HG02970 (cell line): ENCODE data around the gene CACNA1S.

Experiments used
- ATAC-seq: cut with Tn5 transposase; IDR thresholded peaks from one replicate; pipeline ENCODE4 v1.9.1; 2021; ENCODE audit warnings: mild to moderate bottlenecking, moderate library complexity, moderate number of reproducible peaks; ENCODE audit not compliant: unreplicated experiment, low FRiP score

Gene CACNA1S

DNA sequence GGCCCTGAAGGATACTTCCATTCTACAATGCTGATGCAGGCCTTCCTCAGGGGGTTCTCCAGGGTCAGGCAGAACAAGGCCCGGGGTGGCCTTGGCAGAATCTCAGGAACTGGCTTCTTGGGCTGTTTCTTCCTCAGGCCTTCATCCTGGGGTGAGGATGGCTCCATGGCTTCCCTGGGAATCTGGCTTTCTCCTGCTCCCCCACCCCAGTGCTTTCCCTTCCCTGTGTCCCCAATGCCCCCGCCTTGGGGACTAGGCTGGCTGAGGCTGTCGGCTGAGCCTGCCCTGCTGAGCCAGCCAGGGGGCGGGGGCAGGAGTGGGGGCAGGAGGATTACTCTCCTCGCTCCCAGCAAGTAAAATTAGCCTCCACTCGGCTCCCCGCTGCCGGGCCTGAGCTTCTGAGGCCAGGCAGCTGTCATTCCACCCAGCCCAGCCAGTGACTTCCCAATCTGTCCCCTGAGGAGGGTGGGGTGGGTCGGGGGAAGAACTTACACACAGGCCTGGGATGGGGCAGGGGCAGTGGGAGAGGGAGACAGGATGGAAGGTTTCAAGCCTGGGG, at the start of gene CACNA1S:
TSS of gene CACNA1S (minus strand) at position 254 of the 559 bp plus-strand sequence. CDS start at position 167, 87 bp downstream.
- ATAC-seq: no peak

DNA sequence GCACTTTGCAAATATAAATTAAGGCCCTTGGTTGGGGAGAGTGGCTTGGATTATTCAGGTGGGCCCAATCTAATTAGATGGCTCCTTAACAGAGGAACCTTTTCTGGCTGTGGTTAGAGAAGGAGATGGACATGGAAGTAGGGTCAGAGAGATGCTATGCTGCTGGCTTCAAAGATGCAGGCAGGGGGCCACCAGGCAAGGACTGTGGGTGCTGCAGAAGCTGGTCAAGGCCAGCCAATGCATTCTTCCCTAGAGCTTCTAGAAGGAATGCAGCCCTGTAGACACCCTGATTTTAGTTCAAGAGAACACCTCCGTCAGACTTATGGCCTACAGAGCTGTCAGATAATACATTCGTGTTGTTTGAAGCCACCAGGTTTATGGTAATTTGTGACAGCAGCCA, 45.7 kb upstream of the CACNA1S start:
- ATAC-seq: no peak

GRCh38 chr1:201156819-201157218, 44.6 kb upstream of the CACNA1S start:
- no peak for ATAC-seq

GRCh38 chr1:201156346-201156745, 44.1 kb upstream of the CACNA1S start:
- ATAC-seq: no peak

DNA sequence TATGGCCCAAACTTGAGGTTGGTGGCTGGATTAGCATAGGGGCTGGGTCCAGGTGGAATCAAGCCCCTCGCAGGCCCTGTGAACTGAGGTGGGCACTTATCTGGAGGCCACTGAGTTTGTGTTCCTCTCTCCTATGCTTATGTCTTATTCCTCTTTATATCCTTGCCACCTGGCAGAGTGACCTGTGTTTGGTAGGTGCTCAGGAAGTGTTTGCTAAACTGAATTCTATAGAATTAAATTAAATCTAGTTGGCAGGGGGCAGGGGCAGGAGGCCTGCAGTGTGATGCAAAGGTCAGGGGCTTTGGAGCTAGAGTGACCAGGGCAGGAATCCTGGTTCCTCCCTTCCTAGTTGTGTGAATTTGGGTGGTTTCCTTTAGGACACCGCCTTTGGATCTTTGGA, 43.1 kb upstream of the CACNA1S start:
- ATAC-seq: no peak

DNA sequence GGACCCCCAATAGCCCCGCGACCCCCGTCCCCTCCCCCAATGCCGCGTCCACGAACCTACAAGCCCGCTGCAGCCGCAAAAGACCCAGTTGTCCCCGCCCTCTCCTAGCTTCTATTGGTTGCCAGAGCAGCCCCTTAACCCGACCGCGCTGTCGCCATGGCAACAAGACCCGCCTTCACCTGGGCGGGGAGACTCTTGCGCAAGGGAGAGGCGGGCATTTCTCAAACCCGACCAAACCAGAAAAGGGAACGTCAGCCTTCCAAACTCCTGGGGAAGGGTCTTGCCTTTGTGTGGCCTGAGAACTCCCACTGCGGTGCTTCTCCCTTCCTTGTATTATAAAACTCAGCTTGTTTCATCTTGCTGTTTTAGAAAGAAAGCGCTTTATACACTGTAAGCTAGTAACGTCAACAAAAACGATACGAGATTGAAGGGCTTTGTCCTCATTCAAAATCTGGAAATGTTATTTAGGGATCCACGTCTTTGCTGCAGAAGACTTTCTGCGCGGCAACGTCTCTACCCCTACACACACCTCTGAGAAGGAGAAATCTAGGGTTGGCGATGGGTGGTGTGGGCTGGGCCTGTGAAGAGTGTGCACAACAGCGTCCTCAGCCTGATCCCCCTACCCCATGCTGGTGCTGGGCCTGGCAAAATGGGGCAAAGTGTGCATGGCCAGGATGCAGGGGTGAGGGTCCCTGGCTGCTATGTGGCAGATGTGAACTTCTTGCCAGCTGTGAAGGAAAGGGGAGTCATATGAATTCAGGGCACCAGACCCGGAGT, 42.4 kb upstream of the CACNA1S start, which contains the start of gene TMEM9:
TSS of gene TMEM9 (minus strand) at position 86 of the 777 bp plus-strand sequence. CDS start 551 bp downstream, outside the sequence.
- peak; percentile 96 for ATAC-seq

DNA sequence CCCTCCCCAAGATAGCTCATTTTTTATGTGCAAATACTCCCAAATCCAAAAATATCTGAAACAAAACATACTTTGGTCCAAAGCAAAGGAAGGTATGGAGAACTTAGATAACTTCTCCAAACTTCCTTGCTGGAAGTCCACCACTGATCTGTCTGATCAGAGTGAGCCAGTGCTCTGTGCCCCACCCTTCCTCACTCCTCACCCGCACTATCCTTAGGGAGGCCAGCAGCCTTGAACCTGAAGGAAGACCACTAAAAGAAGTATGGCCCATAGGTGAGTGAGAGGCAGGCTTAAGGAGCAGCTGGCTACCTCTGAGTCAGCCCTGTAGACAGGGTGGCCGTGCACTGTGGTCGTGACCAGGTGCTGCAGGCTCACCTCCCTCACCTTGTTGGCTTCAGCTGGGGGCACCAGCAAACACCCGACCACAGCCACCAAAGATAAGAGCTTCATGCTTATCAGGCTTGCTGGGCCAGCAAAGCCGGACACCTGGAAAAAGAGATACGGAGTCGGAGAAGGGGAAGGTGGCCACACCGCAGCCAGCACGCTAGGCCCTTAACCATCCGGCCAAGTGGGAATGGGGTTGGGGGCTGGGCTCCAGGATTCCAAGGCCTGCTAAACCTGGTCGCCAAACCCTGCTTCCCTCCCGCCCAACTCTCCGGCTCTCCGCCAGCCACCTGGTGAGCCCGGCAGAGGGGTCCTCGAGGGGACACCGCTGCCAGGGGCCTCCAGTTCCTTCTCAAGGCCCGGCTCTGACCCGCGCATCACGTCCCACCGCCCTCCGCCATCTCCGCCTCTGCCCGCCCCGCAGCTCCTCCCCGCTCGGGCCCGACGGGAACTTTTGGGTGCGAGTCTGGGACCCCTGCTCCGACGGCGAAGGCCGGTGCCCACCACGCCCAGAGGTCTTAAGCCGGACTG, 41.5 kb upstream of the CACNA1S start:
- peak; percentile 43 for ATAC-seq

GRCh38 chr1:201149400-201149799, 37.2 kb upstream of the CACNA1S start:
- no peak for ATAC-seq

- ATAC-seq: no peak
These were observed 35.3 kb upstream of the CACNA1S start for GRCh38 chr1:201147396-201148015.

DNA sequence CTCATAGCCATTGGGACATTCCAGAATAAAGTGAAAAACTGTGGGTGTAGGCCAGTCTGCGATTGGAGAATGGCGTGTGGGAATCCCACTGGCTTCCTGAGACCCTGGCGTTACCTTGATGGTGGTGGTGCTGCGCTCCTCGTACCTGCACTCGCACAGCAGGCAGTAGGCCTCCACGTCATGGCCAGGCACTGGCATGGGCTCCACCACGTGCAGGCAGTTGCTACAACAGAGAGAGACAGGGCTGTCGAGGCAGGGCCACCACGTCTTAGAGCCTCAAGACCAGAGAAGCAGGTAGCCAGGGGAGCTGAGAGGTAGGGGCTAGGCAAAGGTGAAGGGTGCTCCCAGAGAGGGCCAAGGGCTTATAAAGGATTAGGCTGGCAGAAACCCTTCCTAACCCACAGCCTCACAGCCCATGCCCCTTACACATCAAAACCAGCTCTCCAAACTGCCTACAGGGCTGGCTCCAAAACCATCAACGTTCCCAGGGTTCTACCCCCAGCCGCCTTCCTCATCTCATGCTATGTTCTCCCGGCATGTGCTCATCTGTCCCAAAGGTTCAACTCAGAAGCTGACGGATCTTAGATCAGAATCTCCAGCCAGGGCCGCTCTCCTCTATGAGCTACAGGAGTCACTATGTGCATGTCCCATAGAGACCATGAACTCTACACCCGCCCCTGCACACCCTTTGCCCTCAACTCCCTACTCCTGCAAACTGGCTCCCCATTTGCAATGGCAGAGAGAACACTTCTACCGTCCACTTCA, 34.6 kb upstream of the CACNA1S start:
- no peak for ATAC-seq

DNA sequence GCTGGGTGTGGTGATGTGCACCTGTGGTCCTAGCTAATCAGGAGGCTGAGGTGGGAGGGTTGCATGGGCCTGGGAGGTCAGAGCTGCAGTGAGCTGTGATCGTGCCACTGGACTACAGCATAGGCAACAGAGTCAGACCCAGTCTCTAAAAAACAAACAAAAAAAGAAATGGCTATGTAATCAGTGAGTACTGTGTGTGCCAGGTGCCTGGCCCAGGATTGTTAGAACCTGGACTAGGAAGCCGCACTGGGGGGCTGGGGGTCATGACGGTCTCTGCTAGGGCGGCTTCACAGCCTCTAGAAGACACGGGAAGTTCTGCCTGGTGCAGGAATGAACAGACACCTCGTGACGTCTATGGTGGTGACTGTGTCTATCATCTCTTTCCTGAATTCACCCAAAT, 33.6 kb upstream of the CACNA1S start:
- no peak for ATAC-seq

- ATAC-seq: no peak
These were observed 32.9 kb upstream of the CACNA1S start for GRCh38 chr1:201145132-201145531.

- no peak for ATAC-seq
These were observed 32.5 kb upstream of the CACNA1S start for GRCh38 chr1:201144701-201145100.

- ATAC-seq: no peak
These were observed 31.8 kb upstream of the CACNA1S start for GRCh38 chr1:201143726-201144635.

DNA sequence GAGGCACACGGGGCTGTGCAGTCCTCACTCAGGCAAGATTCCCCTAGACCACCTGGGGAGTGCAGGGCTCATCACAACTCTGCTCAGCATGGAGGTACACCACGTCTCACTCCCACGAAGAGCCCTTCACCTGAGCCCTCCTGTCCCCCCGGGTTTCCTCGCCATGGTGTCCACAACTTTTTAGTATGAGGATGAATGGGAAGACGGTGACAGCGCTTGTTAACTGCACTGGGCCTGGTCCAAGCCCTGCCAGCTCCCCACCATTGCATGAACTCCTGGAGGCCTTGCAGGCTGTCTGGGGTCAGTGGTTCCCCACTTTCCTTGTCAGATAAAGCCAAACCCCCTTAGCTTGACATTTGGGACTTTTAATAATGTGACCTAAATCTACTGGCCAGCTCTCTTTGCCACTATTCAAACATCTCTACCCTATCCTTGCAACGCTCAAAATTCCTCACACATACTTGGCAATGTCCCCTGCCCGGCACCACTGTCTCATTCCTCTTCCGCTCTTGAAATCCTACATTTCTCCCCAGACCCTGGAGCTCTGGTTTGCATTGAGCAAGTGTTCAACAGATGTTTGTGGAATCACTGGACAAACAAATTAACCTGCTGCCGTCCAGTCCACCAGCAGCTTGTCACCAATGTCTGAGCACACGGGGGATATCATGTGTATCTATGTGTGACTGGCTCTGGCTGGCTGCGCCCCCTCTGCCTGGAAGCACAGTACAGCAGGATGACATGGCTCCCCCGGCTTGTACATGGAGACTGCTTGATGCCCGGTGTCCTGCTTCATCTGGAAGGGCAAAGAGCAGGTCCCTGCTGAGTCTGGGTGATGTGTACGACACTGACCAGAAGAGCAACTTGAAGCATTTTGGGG, 30.9 kb upstream of the CACNA1S start:
- ATAC-seq: no peak

DNA sequence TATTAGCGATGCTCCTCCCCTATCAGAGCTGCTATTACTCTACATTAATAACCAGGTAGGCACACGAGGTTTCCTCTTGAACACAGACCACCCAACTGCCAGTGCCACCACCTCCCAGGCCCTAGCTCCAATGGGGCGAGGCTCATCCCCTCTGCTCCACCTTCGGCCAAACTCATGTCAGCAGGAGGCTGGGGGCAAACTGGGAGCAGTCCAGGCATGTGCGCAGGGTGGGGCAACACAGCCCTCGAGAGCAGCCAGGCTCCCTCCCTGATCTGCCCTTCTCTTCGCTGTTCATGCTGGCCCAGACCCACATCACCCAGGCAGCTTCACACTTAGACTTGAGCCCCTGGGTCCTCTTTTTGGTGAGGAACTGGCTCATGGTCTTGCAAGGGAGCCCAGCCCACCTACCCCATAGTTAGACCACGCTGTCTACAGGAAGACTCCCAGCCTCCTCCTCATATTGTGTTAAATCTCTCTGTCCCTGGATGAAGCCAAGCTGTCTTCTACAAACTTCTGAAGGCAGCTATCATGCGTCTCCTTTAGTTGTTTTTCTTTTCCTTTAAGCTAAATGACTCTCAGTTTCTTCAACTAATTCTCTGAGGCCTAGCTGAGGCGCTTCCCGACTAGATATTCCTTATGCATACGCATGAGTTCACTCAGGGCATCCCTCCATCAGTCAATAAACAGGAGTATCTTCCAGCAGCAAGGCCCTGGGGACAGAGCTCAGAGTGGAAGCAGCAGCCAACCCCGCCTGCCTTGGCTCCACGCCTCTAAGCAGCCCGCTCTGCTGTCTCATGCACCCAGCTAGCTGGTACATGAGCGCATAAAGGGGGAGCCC, 30.0 kb upstream of the CACNA1S start:
- ATAC-seq: no peak

- ATAC-seq: no peak
These were observed 29.2 kb upstream of the CACNA1S start for GRCh38 chr1:201141418-201141817.
